H9 (cell line): ENCODE measurements around the gene CA9. TPM values are rescaled to one million over a fixed set of nuclear protein-coding genes. Genes with fewer than 3 reads are reported as not detected.
A peak's percentile ranks its signal among the peaks of the same experiment; 100 is the strongest.

ENCODE experiments used
- DNase-seq: peaks from one replicate; pipeline ENCODE4 v3.0.0-alpha.2; 2017
- H2AFZ ChIP-seq: one replicate; pipeline ENCODE4 v1.6.1; 2013; ENCODE audit warnings: mild to moderate bottlenecking, low read length, control low read depth, moderate library complexity
- H2AK5ac ChIP-seq: 2 replicates; pipeline ENCODE4 v1.6.1; 2013; ENCODE audit warnings: low read length, control low read depth, mixed read lengths; ENCODE audit not compliant: insufficient read length
- H2BK120ac ChIP-seq: one replicate; pipeline ENCODE4 v1.6.1; 2013; ENCODE audit warnings: low read depth, mild to moderate bottlenecking, low read length, control low read depth, inconsistent platforms; ENCODE audit not compliant: poor library complexity, severe bottlenecking
- H2BK12ac ChIP-seq: 2 replicates; pipeline ENCODE4 v1.6.1; 2013; ENCODE audit warnings: low read length, control low read depth, mixed read lengths, low read depth; ENCODE audit not compliant: insufficient read length
- H2BK15ac ChIP-seq: 2 replicates; pipeline ENCODE4 v1.6.1; 2013; ENCODE audit warnings: low read depth, low read length, control low read depth
- H2BK20ac ChIP-seq: one replicate; pipeline ENCODE4 v1.6.1; 2013; ENCODE audit warnings: low read depth, mild to moderate bottlenecking, low read length, control low read depth, inconsistent platforms; ENCODE audit not compliant: poor library complexity, severe bottlenecking
- H2BK5ac ChIP-seq: 2 replicates; pipeline ENCODE4 v1.6.1; 2013; ENCODE audit warnings: low read length, control low read depth, mixed read lengths; ENCODE audit not compliant: insufficient read length
- H3K14ac ChIP-seq: 2 replicates; pipeline ENCODE4 v1.6.1; 2013; ENCODE audit warnings: low read length, control low read depth; ENCODE audit not compliant: insufficient read depth
- H3K18ac ChIP-seq: 2 replicates; pipeline ENCODE4 v1.6.1; 2013; ENCODE audit warnings: low read depth, mild to moderate bottlenecking, mixed read lengths, low read length, control low read depth; ENCODE audit not compliant: insufficient read length
- H3K23ac ChIP-seq: 2 replicates; pipeline ENCODE4 v1.6.1; 2013; ENCODE audit warnings: low read length, control low read depth, mixed read lengths, low read depth; ENCODE audit not compliant: insufficient read length
- H3K23me2 ChIP-seq: 2 replicates; pipeline ENCODE4 v1.6.1; 2013; ENCODE audit warnings: low read depth, mild to moderate bottlenecking, mixed read lengths, low read length, control low read depth; ENCODE audit not compliant: insufficient read length, poor library complexity, severe bottlenecking
- H3K27ac ChIP-seq: 2 replicates; pipeline ENCODE4 v1.5.1; 2013; ENCODE audit warnings: low read length, control low read depth, mixed read lengths, low read depth; ENCODE audit not compliant: insufficient read length
- H3K27me3 ChIP-seq: 2 replicates; pipeline ENCODE4 v1.6.1; 2013; ENCODE audit warnings: low read length, control low read depth, inconsistent platforms; ENCODE audit not compliant: insufficient read depth
- H3K4ac ChIP-seq: 2 replicates; pipeline ENCODE4 v1.6.1; 2013; ENCODE audit warnings: low read depth, mild to moderate bottlenecking, control low read depth, inconsistent platforms, low read length, moderate library complexity
- H3K4me1 ChIP-seq: 2 replicates; pipeline ENCODE4 v1.6.1; 2013; ENCODE audit warnings: low read length, control low read depth, inconsistent platforms; ENCODE audit not compliant: insufficient read depth
- H3K4me2 ChIP-seq: 2 replicates; pipeline ENCODE4 v1.6.1; 2013; ENCODE audit warnings: low read length, control low read depth, mixed read lengths; ENCODE audit not compliant: insufficient read length, insufficient read depth
- H3K56ac ChIP-seq: 2 replicates; pipeline ENCODE4 v1.6.1; 2013; ENCODE audit warnings: low read depth, mild to moderate bottlenecking, mixed read lengths, low read length, control low read depth; ENCODE audit not compliant: insufficient read length
- H3K79me1 ChIP-seq: 2 replicates; pipeline ENCODE4 v1.6.1; 2013; ENCODE audit warnings: low read depth, mild to moderate bottlenecking, moderate library complexity, low read length, control low read depth, inconsistent platforms; ENCODE audit not compliant: insufficient read depth, poor library complexity, severe bottlenecking
- H3K79me2 ChIP-seq: 2 replicates; pipeline ENCODE4 v1.6.1; 2013; ENCODE audit warnings: low read length, control low read depth, inconsistent platforms; ENCODE audit not compliant: insufficient read depth
- H3K9ac ChIP-seq: 2 replicates; pipeline ENCODE4 v1.6.1; 2013; ENCODE audit warnings: low read length, control low read depth, mixed read lengths; ENCODE audit not compliant: insufficient read length; ENCODE audit errors: extremely low read depth
- H3K9me3 ChIP-seq: one replicate; pipeline ENCODE4 v1.6.1; 2013; ENCODE audit warnings: low read depth, low read length, inconsistent platforms; ENCODE audit not compliant: control insufficient read depth
- H3T11ph ChIP-seq: one replicate; pipeline ENCODE4 v1.6.1; 2013; ENCODE audit warnings: mild to moderate bottlenecking, low read length, control low read depth, inconsistent platforms
- H4K20me1 ChIP-seq: one replicate; pipeline ENCODE4 v1.6.1; 2013; ENCODE audit not compliant: control insufficient read depth, insufficient read length, insufficient read depth
- H4K5ac ChIP-seq: 2 replicates; pipeline ENCODE4 v1.6.1; 2013; ENCODE audit warnings: low read depth, mild to moderate bottlenecking, mixed read lengths, low read length, control low read depth; ENCODE audit not compliant: insufficient read length
- H4K8ac ChIP-seq: replicated peaks from 2 replicates; pipeline ENCODE4 v1.6.1; 2013; ENCODE audit warnings: low read length, control low read depth, mixed read lengths, low read depth; ENCODE audit not compliant: insufficient read length
- H4K91ac ChIP-seq: 2 replicates; pipeline ENCODE4 v1.6.1; 2013; ENCODE audit warnings: low read depth, mild to moderate bottlenecking, moderate library complexity, mixed read lengths, low read length, control low read depth; ENCODE audit not compliant: insufficient read length
- H3K27ac Mint-ChIP-seq, 3 experiments: 2 replicates in 2 of 3; 3 replicates in 1 of 3; pipeline ENCODE4 v1.8.0; 2020 to 2021; ENCODE audit warnings: mixed read lengths in 3 of 3, mild to moderate bottlenecking in 1 of 3, moderate library complexity in 1 of 3
- H3K27me3 Mint-ChIP-seq: 2 replicates; pipeline ENCODE4 v1.8.0; 2021; ENCODE audit warnings: low read depth, mild to moderate bottlenecking, moderate library complexity, mixed read lengths
- H3K36me3 Mint-ChIP-seq, 3 experiments: 2 replicates in 2 of 3; 3 replicates in 1 of 3; pipeline ENCODE4 v1.8.0; 2020 to 2021; ENCODE audit warnings: low read depth in 3 of 3, mixed read lengths in 3 of 3; ENCODE audit not compliant: insufficient read depth in 1 of 3
- H3K4me1 Mint-ChIP-seq, 2 experiments: 2 replicates each; pipeline ENCODE4 v1.8.0; 2020; ENCODE audit warnings: mixed read lengths in 2 of 2
- H3K4me3 Mint-ChIP-seq, 2 experiments: 2 replicates in 1 of 2; 3 replicates in 1 of 2; pipeline ENCODE4 v1.8.0; 2020 to 2021; ENCODE audit warnings: mild to moderate bottlenecking in 2 of 2, mixed read lengths in 2 of 2, moderate library complexity in 1 of 2
- H3K9me3 Mint-ChIP-seq, 2 experiments: 2 replicates in 1 of 2; 3 replicates in 1 of 2; pipeline ENCODE4 v1.8.0; 2020; ENCODE audit warnings: mild to moderate bottlenecking in 2 of 2, mixed read lengths in 2 of 2, moderate library complexity in 1 of 2
- WGBS: extraction: QIAGEN DNeasy Blood & Tissue Kit; methylation state at CpG from one replicate; pipeline ENCODE4 v1.1.7; 2013; ENCODE audit warnings: missing lambda C conversion rate, low lambda C conversion rate, mixed read lengths; ENCODE audit not compliant: insufficient read length; ENCODE audit errors: extremely low coverage; 5-methylcytosine and 5-hydroxymethylcytosine counted together
- total RNA-seq: library from RNA; stranded (reverse); gene quantifications from 2 replicates; pipeline ENCODE4 v1.2.1, GENCODE V29; 2021
- TF ChIP-seq, protein P1 (sequence below): fragments of 200-600 bp; sonication (generic); conservative IDR thresholded peaks from 3 replicates; pipeline ENCODE4 v1.8.0; 2021; ENCODE audit warnings: antibody characterized with exemption, mild to moderate bottlenecking

Gene CA9
- total RNA-seq, 1 experiment from 2014 or later, result 0.94 TPM

DNA sequence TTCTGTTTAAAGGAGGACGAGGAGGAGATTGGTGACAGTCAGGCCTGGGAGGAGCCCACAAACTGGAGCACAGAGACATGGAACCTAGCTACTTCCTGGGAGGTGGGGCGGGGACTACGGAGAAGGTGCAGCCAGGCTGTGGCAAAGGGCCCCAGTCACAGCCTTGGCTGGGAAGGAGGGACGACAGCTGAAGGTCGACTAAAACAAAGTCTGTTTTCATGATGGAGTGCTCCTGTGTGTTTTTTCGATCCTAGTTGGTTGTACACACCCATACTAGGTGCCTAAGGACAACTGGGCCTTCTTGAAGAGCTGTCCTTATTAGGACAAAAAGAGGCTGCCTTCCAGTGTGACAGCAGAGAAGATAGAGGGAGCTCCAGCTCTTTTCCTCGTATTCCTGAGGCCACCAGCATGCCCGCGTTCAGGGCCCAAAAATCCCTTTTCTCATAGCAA lies 12.7 kb upstream of the CA9 start:
- Histone ChIP-seq H4K8ac (no peak overlapping the region), H3K14ac (no peak overlapping the region), H3K4me1 (peaks cover 3% of the 10 kb centered on the region; the same call in 1 of the 2 replicates), H3K4me2 (no peak overlapping the region), H3K27ac (no peak overlapping the region), H2BK120ac (no peak overlapping the region), H4K5ac (no peak overlapping the region), H3K23me2 (peaks cover 19% of the 10 kb centered on the region), H3K9ac (no peak overlapping the region), H3K79me1 (no peaks in the 10 kb centered on the region), H3K79me2 (no peaks in the 10 kb centered on the region), H2AFZ (no peak overlapping the region), H3K56ac (no peak overlapping the region), H2AK5ac (no peak overlapping the region), H4K91ac (no peak overlapping the region), H3K18ac (no peak overlapping the region), H3K27me3 (no peaks in the 10 kb centered on the region), H3K4ac (no peak overlapping the region), H3K9me3 (no peaks in the 10 kb centered on the region), H2BK5ac (no peak overlapping the region), H4K20me1 (no peaks in the 10 kb centered on the region), H2BK20ac (no peak overlapping the region), H2BK12ac (no peak overlapping the region), H3K23ac (no peak overlapping the region), H2BK15ac (no peak overlapping the region), H3T11ph (no peak overlapping the region)
- no CpG with 5 or more reads among the region's 9 CpGs for WGBS
- Mint-ChIP-seq H3K9me3 (peaks cover 2 to 3% of the 10 kb centered on the region in 2 experiments; a peak in 3 of 5 replicates), H3K36me3 (peaks cover 28 to 40% (median 37%) of the 10 kb centered on the region in 3 experiments), H3K4me3 (peak overlapping the region in 1 of 2 experiments; percentile 8; a peak in 2 of 5 replicates), H3K27me3 (peaks cover 20% of the 10 kb centered on the region), H3K27ac (peak overlapping the region in 2 of 3 experiments; percentile 61 to 93; a peak in 4 of 7 replicates), H3K4me1 (peaks cover 39 to 43% of the 10 kb centered on the region in 2 experiments)
- no peak for DNase-seq
- TF ChIP-seq, protein P1, sequence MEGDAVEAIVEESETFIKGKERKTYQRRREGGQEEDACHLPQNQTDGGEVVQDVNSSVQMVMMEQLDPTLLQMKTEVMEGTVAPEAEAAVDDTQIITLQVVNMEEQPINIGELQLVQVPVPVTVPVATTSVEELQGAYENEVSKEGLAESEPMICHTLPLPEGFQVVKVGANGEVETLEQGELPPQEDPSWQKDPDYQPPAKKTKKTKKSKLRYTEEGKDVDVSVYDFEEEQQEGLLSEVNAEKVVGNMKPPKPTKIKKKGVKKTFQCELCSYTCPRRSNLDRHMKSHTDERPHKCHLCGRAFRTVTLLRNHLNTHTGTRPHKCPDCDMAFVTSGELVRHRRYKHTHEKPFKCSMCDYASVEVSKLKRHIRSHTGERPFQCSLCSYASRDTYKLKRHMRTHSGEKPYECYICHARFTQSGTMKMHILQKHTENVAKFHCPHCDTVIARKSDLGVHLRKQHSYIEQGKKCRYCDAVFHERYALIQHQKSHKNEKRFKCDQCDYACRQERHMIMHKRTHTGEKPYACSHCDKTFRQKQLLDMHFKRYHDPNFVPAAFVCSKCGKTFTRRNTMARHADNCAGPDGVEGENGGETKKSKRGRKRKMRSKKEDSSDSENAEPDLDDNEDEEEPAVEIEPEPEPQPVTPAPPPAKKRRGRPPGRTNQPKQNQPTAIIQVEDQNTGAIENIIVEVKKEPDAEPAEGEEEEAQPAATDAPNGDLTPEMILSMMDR, result peak; percentile 59; the same call in 2 of the 3 replicates
